ENCODE results near the gene NFU1.

NFU1 gene

DNA sequence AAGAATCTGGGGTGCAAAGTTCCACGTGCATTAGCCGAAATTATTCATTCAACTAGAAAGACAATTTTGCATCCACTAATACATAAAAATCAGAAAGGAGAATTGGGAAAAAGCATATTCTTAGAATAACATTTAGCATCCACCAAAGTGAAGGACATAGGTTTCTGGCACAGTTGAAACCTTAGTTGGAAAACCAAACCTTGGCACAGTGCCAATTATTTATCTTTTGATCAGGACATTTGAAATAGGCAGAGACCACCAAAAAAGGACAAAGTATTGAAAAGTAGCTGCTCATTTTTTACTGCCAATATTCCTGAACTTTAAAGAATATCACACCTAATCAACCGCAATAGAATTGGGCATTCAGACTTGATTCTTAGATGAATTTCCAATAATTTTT, 25.5 kb upstream of the NFU1 start:
- Histone ChIP-seq H3K27ac (ENCODE audit: low read length) (no peak overlapping the region), H3K4me2 (ENCODE audit: insufficient read depth, low read length) (no peak overlapping the region), H2AFZ (ENCODE audit: low read depth, low read length) (no peak overlapping the region), H3K4me3 (ENCODE audit: low read depth in 1 of 2, low read length in 2 of 2) (no peak overlapping the region), H3K36me3 (ENCODE audit: insufficient read depth, low read length) (peaks cover 51% of the 10 kb centered on the region), H3K4me1 (ENCODE audit: insufficient read depth, low read length) (no peaks in the 10 kb centered on the region), H3K9ac (ENCODE audit: low read depth, low read length) (no peak overlapping the region), H3K9me3 (ENCODE audit: insufficient read depth, low read length, severe bottlenecking) (no peaks in the 10 kb centered on the region), H3K27me3 (ENCODE audit: insufficient read depth, low read length, poor library complexity) (no peaks in the 10 kb centered on the region), H4K20me1 (ENCODE audit: insufficient read depth, low read length) (0 out of 2 replicates have a peak, but pooled peaks cover 9% of the 10 kb centered on the region), H3K79me2 (ENCODE audit: insufficient read depth, low read length) (no peaks in the 10 kb centered on the region)
- DNase-seq (no peak), ATAC-seq (ENCODE audit: insufficient read depth, low read depth) (no peak)
- TF ChIP-seq, protein P1, sequence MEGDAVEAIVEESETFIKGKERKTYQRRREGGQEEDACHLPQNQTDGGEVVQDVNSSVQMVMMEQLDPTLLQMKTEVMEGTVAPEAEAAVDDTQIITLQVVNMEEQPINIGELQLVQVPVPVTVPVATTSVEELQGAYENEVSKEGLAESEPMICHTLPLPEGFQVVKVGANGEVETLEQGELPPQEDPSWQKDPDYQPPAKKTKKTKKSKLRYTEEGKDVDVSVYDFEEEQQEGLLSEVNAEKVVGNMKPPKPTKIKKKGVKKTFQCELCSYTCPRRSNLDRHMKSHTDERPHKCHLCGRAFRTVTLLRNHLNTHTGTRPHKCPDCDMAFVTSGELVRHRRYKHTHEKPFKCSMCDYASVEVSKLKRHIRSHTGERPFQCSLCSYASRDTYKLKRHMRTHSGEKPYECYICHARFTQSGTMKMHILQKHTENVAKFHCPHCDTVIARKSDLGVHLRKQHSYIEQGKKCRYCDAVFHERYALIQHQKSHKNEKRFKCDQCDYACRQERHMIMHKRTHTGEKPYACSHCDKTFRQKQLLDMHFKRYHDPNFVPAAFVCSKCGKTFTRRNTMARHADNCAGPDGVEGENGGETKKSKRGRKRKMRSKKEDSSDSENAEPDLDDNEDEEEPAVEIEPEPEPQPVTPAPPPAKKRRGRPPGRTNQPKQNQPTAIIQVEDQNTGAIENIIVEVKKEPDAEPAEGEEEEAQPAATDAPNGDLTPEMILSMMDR (IDR thresholded peaks at IDR 0.05; ENCODE audit: borderline replicate concordance, extremely low read depth, low read length, poor library complexity, severe bottlenecking): no peak
- TF ChIP-seq EZH2 (IDR thresholded peaks at IDR 0.05; ENCODE audit: borderline replicate concordance, low read depth, low read length, severe bottlenecking): no peak

DNA sequence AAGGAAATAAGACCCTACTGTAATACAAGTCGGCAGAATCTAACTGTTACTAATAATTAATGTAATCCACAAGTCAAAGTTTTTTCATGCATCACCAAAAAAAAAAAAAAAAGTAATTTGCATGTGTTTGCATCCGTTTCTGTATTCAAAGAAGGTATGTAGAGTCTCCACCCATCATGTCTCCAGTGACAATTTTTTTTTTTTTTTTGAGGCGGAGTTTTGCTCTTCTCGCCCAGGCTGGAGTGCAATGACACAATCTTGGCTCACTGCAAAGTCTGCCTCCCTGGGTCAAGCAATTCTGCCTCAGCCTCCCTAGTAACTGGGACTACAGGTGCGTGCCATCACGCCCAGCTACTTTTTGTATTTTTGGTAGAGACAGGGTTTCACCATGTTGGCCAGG, 24.2 kb upstream of the NFU1 start:
- no peaks in the 10 kb centered on the region for H3K79me2 ChIP-seq (ENCODE audit: insufficient read depth, low read length)
- TF ChIP-seq, protein P1 (IDR thresholded peaks at IDR 0.05; ENCODE audit: borderline replicate concordance, extremely low read depth, low read length, poor library complexity, severe bottlenecking): no peak
- TF ChIP-seq EZH2 (IDR thresholded peaks at IDR 0.05; ENCODE audit: borderline replicate concordance, low read depth, low read length, severe bottlenecking): no peak
- H2AFZ ChIP-seq (ENCODE audit: low read depth, low read length): no peak overlapping the region
- H3K27ac ChIP-seq (ENCODE audit: low read length): no peak overlapping the region
- no peak for DNase-seq
- no peak overlapping the region for H3K9ac ChIP-seq (ENCODE audit: low read depth, low read length)
- H4K20me1 ChIP-seq (ENCODE audit: insufficient read depth, low read length): 0 out of 2 replicates have a peak, but pooled peaks cover 9% of the 10 kb centered on the region
- H3K4me2 ChIP-seq (ENCODE audit: insufficient read depth, low read length): no peak overlapping the region
- ATAC-seq (ENCODE audit: insufficient read depth, low read depth): no peak
- H3K36me3 ChIP-seq (ENCODE audit: insufficient read depth, low read length): peaks cover 38% of the 10 kb centered on the region
- no peaks in the 10 kb centered on the region for H3K4me1 ChIP-seq (ENCODE audit: insufficient read depth, low read length)
- H3K27me3 ChIP-seq (ENCODE audit: insufficient read depth, low read length, poor library complexity): no peaks in the 10 kb centered on the region
- H3K9me3 ChIP-seq (ENCODE audit: insufficient read depth, low read length, severe bottlenecking): no peaks in the 10 kb centered on the region
- H3K4me3 ChIP-seq (ENCODE audit: low read depth in 1 of 2, low read length in 2 of 2): no peak overlapping the region

DNA sequence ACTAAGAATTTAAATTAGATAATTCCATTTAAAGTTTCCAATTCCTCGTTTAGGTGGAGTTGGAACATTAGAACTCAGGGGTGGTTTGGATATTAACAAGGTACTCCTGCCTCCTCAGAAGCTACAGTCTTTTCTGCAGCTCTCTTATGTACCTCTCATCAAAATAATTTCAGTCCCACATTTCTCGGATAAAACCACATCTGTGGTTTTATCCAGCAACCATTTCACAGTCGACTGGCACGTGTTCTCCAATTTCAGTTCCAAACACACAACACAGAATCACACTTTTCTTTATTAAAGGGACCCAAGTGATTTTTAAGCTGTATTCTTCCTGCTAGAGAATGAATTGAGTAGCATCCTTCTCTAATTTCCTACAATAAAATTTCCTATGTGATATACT, 22.7 kb upstream of the NFU1 start:
- H3K36me3 ChIP-seq (ENCODE audit: insufficient read depth, low read length): peaks cover 23% of the 10 kb centered on the region
- no peaks in the 10 kb centered on the region for H3K79me2 ChIP-seq (ENCODE audit: insufficient read depth, low read length)
- H3K27me3 ChIP-seq (ENCODE audit: insufficient read depth, low read length, poor library complexity): no peaks in the 10 kb centered on the region
- ATAC-seq (ENCODE audit: insufficient read depth, low read depth) (no peak), DNase-seq (no peak)
- no peak overlapping the region for H3K27ac ChIP-seq (ENCODE audit: low read length)
- no peak overlapping the region for H2AFZ ChIP-seq (ENCODE audit: low read depth, low read length)
- no peaks in the 10 kb centered on the region for H4K20me1 ChIP-seq (ENCODE audit: insufficient read depth, low read length)
- H3K9me3 ChIP-seq (ENCODE audit: insufficient read depth, low read length, severe bottlenecking): no peaks in the 10 kb centered on the region
- H3K4me3 ChIP-seq (ENCODE audit: low read depth in 1 of 2, low read length in 2 of 2): no peak overlapping the region
- H3K9ac ChIP-seq (ENCODE audit: low read depth, low read length): no peak overlapping the region
- H3K4me1 ChIP-seq (ENCODE audit: insufficient read depth, low read length): no peaks in the 10 kb centered on the region
- H3K4me2 ChIP-seq (ENCODE audit: insufficient read depth, low read length): no peak overlapping the region
- TF ChIP-seq EZH2 (IDR thresholded peaks at IDR 0.05; ENCODE audit: borderline replicate concordance, low read depth, low read length, severe bottlenecking): no peak
- TF ChIP-seq, protein P1 (IDR thresholded peaks at IDR 0.05; ENCODE audit: borderline replicate concordance, extremely low read depth, low read length, poor library complexity, severe bottlenecking): no peak
